Measurements from ENCODE around the gene GALR3. TPM values are rescaled to one million over a fixed set of nuclear protein-coding genes. Genes with fewer than 3 reads are reported as not detected.

Gene GALR3
- total RNA-seq, 4 donors from 2014 or later, result not detected

- DNase-seq, result no peak
- TF ChIP-seq POLR2A (IDR thresholded peaks at IDR 0.05) (no peak), CTCF (IDR thresholded peaks at IDR 0.05 in 4 of 5, conservative IDR thresholded peaks at IDR 0.05 in 1 of 5) (no peak)
Measured at GRCh38 chr22:37846433-37846832, 23.3 kb downstream of the GALR3 start.

GRCh38 chr22:37848587-37849088, 25.5 kb downstream of the GALR3 start:
- intact Hi-C loops (cut with DNase I; ENCODE audit: low total_unique reads) (no loop called here), in situ Hi-C loops (cut with MboI; ENCODE audit: low sequenced_read_pairs in 4 of 4) (no loop called here)
- Histone ChIP-seq H3K9me3 (no peaks in the 10 kb centered on the region), H3K4me3 (peak overlapping the region; percentile 61 to 87 (median 86)), H3K27me3 (no peaks in the 10 kb centered on the region), H3K27ac (peak overlapping the region; percentile 84 to 93 (median 90)), H3K36me3 (peaks cover 4 to 33% of the 10 kb centered on the region in 2 donors), H3K4me1 (peaks cover 15 to 18% of the 10 kb centered on the region in 2 donors)
- ATAC-seq (no peak), DNase-seq (no peak)
- TF ChIP-seq POLR2A (IDR thresholded peaks at IDR 0.05), result no peak
- TF ChIP-seq CTCF (IDR thresholded peaks at IDR 0.05 in 4 of 5, conservative IDR thresholded peaks at IDR 0.05 in 1 of 5), result no peak

More at GRCh38 chr22:37846433-37846832, 23.3 kb downstream of the GALR3 start:
- intact Hi-C loops (cut with DNase I; ENCODE audit: low total_unique reads) (no loop called here), in situ Hi-C loops (cut with MboI; ENCODE audit: low sequenced_read_pairs in 4 of 4) (no loop called here)
- no peak for ATAC-seq
- Histone ChIP-seq H3K4me3 (no peak overlapping the region), H3K9me3 (no peaks in the 10 kb centered on the region), H3K27ac (no peak overlapping the region), H3K4me1 (peaks cover 31 to 35% of the 10 kb centered on the region in 2 donors), H3K36me3 (peaks cover 0 to 11% of the 10 kb centered on the region in 2 donors), H3K27me3 (no peaks in the 10 kb centered on the region)

- Histone ChIP-seq H3K4me1 (peaks cover 15 to 18% of the 10 kb centered on the region in 2 donors), H3K27ac (peak within 1 kb of the TSS; percentile 84 to 93 (median 90)), H3K36me3 (peaks cover 4 to 39% of the 10 kb centered on the region in 2 donors), H3K9me3 (no peaks in the 10 kb centered on the region), H3K27me3 (no peaks in the 10 kb centered on the region), H3K4me3 (peak within 1 kb of the TSS; percentile 61 to 87 (median 86))
- intact Hi-C loops (cut with DNase I; ENCODE audit: low total_unique reads), result no loop called here
- DNase-seq (peak; percentile 87), ATAC-seq (peak; percentile 76 to 81)
- in situ Hi-C loops (cut with MboI; ENCODE audit: low sequenced_read_pairs in 4 of 4), result no loop called here
- TF ChIP-seq CTCF (IDR thresholded peaks at IDR 0.05 in 4 of 5, conservative IDR thresholded peaks at IDR 0.05 in 1 of 5) (no peak), POLR2A (IDR thresholded peaks at IDR 0.05) (peak; percentile 88 to 92)
Measured at GRCh38 chr22:37849089-37849751, 26.0 kb downstream of the GALR3 start, which contains the start of gene EIF3L. Gene EIF3L, plus strand, starts transcription at chr22:37849419. Its CDS starts 31 bp downstream, at chr22:37849450.

- H3K9me3 ChIP-seq, result no peaks in the 10 kb centered on the region
- H3K27me3 ChIP-seq, result no peaks in the 10 kb centered on the region
- peaks cover 24 to 25% of the 10 kb centered on the region in 2 donors for H3K4me1 ChIP-seq
- ATAC-seq, result no peak
- no peak overlapping the region for H3K27ac ChIP-seq
- in situ Hi-C loops (cut with MboI; ENCODE audit: low sequenced_read_pairs in 4 of 4), result no loop called here
- no peak overlapping the region for H3K4me3 ChIP-seq
- H3K36me3 ChIP-seq, result peaks cover 4 to 55% of the 10 kb centered on the region in 2 donors
- DNase-seq, result no peak
- TF ChIP-seq CTCF (IDR thresholded peaks at IDR 0.05 in 4 of 5, conservative IDR thresholded peaks at IDR 0.05 in 1 of 5) (no peak), POLR2A (IDR thresholded peaks at IDR 0.05) (no peak)
- intact Hi-C loops (cut with DNase I; ENCODE audit: low total_unique reads), result no loop called here
Measured at GRCh38 chr22:37850801-37851200, 27.6 kb downstream of the GALR3 start.

Measured in gastrocnemius medialis (tissue), 4 donors.